HTERT RPE-1 (cell line): ENCODE data around the gene SPATA31D3.
"Not testable (repeated sequence)": the region's sequence is repeated elsewhere in the genome, so short reads cannot be mapped to it uniquely, and the experiment has no call there.

Experiments used
- in situ Hi-C: fragments of 300-500 bp; cut with MboI; formaldehyde crosslinking; loops from 4 replicates; pipeline ENCODE4 v1.14.3; 2020; ENCODE audit warnings: low sequenced_read_pairs

The SPATA31D3 gene

DNA sequence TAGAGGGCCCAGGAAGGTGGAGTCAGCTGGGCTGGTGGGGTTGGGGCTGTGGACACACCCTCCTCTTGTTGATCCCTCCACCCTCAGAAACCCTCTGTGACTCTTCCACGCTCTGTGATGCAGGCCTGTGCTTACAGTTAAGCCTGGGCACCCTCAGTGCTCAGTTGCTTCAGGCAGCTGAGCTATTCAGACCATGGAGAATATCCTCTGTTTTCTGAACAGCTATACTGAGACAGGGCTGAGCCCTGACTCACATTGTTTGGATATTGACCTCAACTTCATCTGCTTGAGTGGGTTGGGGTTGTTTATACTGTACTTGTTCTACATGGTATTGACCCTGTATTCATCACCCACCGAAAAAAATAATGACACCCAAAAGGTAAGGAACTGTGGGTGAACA, at the start of gene SPATA31D3:
SPATA31D3 (plus strand) TSS at position 108 of the 400 bp plus-strand sequence; CDS start at position 194, 86 bp downstream.
- in situ Hi-C loops = not testable (repeated sequence)

- in situ Hi-C loops = no loop called here
Observed at GRCh38 chr9:81893929-81894328, 49.4 kb upstream of the SPATA31D3 start.

GRCh38 chr9:81894891-81895290, 48.4 kb upstream of the SPATA31D3 start:
- in situ Hi-C loops = no loop called here

- in situ Hi-C loops = no loop called here
Observed at GRCh38 chr9:81896070-81896469, 47.2 kb upstream of the SPATA31D3 start.

GRCh38 chr9:81898851-81899250, 44.4 kb upstream of the SPATA31D3 start:
- in situ Hi-C loops = no loop called here

GRCh38 chr9:81902196-81902595, 41.1 kb upstream of the SPATA31D3 start:
- in situ Hi-C loops = no loop called here

DNA sequence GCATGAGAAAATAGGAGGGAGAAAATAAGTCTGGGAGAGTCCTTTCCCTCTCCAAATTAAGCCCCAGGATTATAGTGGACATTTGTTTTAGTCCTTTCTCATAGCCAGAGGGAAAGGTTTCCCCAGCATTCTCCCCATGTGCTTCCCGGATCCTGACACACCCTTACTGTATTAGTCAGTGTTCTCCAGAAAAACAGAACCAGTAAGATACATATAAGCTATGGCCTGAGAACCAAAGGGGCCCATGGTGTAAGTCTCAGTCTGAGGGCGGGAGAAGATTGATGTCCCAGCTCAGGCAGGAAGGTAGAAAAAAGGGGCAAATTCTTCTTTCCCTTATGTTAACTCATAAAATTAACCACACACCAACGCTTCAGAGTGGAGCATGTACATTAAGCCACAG, 40.7 kb upstream of the SPATA31D3 start:
- in situ Hi-C loops = no loop called here

GRCh38 chr9:81906671-81907070, 36.6 kb upstream of the SPATA31D3 start:
- in situ Hi-C loops = no loop called here

- in situ Hi-C loops = no loop called here
Observed at GRCh38 chr9:81912135-81912534, 31.2 kb upstream of the SPATA31D3 start.

DNA sequence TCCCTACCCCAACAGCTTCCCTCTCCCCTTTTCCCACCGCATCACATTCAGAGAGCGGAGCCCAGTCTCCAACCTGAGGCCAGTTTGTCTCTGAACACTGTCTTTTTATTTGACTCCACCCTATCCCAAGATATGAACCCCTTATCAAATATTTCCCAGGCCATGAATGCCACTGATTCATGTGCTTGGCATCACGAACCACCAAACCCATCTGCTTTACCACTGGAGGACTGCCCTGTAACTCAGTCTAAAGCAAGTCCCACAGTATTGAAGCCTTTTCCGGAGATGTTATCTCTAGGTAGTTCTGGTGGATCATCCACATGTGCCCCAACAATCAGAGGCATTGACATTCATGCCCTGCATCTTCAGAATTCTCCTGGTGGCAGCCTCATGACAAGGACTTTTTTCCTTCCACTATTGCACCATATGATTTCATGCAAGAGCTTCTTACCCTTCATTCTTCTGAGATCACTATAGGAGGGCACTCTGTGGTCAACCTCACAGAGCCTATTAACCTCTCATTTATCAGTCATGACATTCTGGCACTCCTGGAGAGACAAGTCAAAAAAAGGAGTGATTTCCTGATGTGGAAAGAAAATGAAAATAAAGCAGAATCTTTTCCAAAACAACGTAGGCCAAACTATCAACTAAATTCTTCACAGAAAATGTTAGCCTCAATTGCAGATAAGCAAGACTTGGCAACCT, 27.3 kb upstream of the SPATA31D3 start:
- in situ Hi-C loops = no loop called here

DNA sequence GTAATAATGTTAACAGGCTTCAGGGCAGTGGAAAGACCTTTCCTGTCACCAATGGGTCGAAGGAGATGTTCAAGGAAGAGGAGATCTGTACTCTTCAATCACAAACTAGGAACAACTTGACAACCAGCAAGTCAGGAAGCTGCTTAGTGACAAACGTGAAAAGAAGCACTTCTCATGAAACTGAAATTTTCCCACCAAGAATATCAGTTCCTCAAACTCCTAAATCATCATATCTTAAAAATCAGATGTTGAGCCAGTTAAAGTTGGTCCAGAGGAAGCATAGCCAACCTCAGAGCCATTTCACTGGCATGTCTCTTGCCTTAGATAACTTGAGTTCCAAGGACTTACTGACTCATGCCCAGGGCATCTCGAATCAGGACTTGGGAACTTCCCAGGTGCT, 24.8 kb upstream of the SPATA31D3 start:
- in situ Hi-C loops = not testable (repeated sequence)

DNA sequence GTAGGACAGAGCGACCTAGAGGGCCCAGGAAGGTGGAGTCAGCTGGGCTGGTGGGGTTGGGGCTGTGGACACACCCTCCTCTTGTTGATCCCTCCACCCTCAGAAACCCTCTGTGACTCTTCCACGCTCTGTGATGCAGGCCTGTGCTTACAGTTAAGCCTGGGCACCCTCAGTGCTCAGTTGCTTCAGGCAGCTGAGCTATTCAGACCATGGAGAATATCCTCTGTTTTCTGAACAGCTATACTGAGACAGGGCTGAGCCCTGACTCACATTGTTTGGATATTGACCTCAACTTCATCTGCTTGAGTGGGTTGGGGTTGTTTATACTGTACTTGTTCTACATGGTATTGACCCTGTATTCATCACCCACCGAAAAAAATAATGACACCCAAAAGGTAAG, 15.0 kb upstream of the SPATA31D3 start, which contains the start of gene SPATA31D4:
SPATA31D4 (plus strand) TSS at position 124 of the 400 bp plus-strand sequence; CDS start at position 210, 86 bp downstream.
- in situ Hi-C loops = not testable (repeated sequence)

GRCh38 chr9:81930147-81930546, 13.2 kb upstream of the SPATA31D3 start:
- in situ Hi-C loops = not testable (repeated sequence)

GRCh38 chr9:81933547-81933946, 9.8 kb upstream of the SPATA31D3 start:
- in situ Hi-C loops = not testable (repeated sequence)

GRCh38 chr9:81948650-81949049, 5.3 kb downstream of the SPATA31D3 start:
- in situ Hi-C loops = not testable (repeated sequence)

- in situ Hi-C loops = no loop called here
Observed at GRCh38 chr9:81953096-81953495, 9.8 kb downstream of the SPATA31D3 start.

DNA sequence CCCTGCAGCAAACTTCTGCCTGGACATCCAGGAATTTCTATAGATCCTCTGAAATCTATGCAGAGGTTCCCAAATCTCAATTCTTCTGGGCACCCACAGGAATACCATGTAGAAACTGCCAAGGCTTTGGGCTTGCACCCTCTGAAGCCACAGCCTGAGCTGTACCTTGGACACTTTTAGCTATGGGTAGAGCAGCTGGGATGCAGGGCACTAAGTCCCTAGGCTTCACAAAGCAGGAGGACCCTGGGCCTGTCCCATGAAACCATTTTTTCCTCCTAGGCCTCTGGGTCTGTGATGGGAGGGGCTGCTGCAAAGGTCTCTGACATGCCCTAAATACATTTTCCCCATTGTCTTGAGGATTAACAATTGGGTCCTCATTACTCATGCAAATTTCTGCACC, 12.3 kb downstream of the SPATA31D3 start:
- in situ Hi-C loops = no loop called here

DNA sequence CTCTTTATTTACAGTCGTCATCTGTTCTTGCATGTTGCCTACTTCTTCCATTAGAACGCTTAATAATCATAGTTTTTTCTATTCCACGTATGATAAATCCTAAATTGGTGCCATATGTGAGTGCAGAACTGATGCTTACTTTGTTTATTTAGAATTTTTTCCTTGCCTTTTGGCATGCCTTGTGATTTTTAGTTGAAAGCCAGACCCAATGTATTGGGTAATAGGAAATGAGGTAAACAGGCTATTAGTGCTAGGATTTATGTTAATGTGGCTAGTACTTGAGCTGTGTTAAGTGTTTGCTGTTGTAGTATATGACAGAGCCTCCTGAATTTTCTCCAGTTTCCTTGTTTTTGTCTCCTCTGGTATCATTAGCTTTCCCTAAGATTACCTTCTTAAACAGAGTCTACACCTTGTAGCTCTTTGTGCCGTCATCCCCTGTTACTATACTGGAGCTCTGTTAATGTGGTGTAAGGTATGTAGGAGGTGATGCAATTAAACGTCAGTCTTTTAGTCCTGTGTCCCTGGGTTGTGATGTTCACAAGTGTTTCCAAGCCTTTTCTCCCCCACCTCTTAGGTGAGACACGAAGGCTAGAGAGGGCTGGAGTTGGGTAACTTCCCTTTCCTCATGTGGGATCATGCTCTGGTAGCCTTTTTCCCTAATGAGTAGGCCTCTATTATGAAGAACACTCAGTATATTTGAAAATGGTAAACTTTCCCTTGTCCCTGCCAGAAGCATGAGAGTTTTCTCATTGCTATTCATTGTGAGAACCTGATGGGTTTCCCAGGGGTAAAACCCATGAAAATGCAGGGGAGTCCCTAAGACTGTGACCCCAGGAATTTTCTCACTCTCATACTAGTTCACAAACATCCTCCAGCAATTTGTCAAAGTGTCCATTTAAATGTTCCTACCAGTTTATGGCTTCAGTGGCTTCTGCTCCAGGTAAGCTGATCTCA, 21.2 kb downstream of the SPATA31D3 start:
- in situ Hi-C loops = no loop called here

DNA sequence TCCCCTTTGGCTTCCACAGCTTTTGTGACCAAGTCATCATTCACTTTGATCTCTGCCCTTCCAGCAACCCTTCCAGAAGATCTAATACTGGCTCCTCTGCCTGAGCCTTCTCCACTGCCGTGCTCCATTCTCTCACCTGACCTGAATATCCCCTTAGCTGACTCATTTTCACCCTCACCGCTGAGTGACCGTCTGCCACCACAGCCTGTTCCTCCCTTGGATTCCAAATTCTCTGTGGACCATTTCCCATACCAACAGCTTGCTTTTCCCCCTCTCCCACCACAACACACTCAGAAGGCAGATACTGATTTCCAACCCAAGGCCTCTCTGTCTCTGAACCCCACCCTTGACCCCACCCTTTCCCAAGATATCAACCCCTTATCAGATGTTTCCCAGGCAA, 24.7 kb downstream of the SPATA31D3 start:
- in situ Hi-C loops = no loop called here

- in situ Hi-C loops = no loop called here
Observed at GRCh38 chr9:81969971-81970370, 26.7 kb downstream of the SPATA31D3 start.

- in situ Hi-C loops = no loop called here
Observed at GRCh38 chr9:81971727-81972126, 28.4 kb downstream of the SPATA31D3 start.

DNA sequence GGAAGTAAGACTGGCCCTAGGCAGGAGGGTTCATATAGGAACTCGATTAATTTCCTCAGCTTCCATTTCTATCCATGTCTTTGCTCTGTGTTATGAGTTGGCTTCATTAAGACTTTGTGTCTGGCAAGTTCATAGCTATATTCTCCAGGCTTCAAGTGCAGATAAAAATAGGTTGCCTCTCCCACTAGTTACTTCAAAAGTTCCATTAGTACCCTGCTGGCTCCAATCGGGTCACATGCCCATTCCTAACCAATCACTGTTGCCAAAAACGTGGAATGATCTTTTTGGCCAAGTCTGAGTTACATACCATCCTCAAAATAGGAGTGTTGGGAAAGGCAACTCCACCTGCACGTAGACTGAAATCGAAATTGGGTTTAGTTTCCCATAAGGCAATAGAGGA, 31.5 kb downstream of the SPATA31D3 start:
- in situ Hi-C loops = no loop called here
